HG03039 (cell line): ENCODE data around the gene GDF7.

ENCODE experiments used
- ATAC-seq: cut with Tn5 transposase; IDR thresholded peaks from one replicate; pipeline ENCODE4 v1.9.1; 2021; ENCODE audit warnings: mild to moderate bottlenecking, moderate library complexity; ENCODE audit not compliant: unreplicated experiment

GDF7 gene

GRCh38 chr2:20627712-20628380 lies 39.1 kb upstream of the GDF7 start:
- no peak for ATAC-seq

GRCh38 chr2:20629181-20629580 lies 37.8 kb upstream of the GDF7 start:
- no peak for ATAC-seq

DNA sequence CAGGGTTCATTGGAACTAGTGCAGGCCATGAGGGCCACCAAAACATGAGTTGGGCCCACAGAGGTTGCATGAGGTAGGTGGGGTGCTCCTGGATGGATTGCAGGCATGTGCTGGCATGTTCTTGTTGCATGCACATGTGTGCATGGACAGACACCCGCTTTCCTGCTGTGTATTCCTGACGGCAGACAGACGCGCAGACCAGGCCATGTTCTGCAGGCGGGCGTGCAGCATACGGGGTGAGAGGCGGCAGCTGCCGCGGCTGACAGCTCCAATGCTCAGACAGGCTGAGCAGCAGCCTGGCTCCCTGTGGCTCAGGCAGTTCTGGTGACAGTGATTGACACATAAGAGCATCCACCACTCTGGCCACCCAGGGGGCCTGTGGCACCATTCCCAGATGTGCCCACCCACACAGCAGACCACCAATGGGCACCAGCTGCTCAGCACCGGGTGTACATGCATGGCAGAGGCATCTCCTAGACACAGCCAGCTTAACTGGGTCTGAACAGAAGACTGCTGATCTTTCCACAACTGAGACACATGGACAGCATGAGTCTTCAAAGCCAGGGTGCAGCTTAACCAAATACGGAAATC lies 37.3 kb upstream of the GDF7 start:
- ATAC-seq, result no peak

DNA sequence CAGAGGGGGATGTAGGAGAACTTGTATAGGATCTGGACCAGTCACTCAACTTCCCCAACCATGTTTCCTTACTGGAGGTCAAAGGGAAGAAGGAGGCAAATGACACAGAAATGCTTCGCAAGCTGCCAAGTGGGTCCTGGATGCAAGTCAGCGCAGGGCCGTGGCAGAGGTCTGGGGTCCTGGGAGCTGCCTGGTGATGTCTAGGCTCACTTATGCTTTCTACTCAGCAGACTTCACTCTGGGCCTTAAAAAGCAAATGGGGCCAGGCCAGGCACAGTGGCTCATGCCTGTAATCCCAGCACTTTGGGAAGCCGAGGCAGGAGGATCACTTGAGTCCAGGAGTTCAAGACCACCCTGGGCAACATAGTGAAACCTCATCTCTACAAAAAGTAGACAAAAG lies 36.0 kb upstream of the GDF7 start:
- ATAC-seq, result no peak

DNA sequence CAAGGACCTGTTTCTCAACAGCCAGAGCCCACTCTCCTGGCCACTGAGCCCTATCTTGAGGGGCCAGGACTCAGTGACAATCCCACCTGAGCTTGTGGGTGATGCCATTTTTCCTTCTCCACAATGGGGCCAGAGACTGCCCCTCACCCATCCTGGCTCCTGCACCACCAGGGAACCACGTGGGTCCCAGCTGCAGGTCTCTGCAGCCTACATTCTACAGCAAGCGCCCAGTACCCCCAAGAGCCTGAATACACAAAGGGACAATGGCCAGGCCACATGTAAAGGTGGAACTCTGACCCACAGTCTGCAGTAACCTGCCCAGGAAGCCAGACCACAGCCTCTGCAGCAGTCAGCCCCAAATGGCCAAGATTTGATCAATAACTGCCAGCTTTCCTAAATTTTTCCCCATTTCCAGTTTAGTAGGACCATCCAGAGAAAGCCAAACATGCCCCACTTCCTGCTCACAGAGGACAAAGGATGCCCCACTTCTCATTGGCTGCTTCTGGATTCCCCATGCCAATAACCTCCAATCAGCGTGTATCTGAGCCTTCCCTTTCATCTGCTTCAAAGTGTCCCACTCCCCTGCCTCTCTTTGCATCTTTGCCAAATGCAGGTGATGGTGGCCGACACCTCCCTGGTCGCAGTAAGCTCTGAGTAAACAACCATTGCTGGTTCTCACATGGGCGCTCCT lies 35.2 kb upstream of the GDF7 start:
- ATAC-seq, result no peak

- ATAC-seq, result no peak
Measured at GRCh38 chr2:20632446-20632990, 34.4 kb upstream of the GDF7 start.

GRCh38 chr2:20633001-20633400 lies 33.9 kb upstream of the GDF7 start:
- no peak for ATAC-seq

- ATAC-seq, result no peak
Measured at GRCh38 chr2:20633794-20634506, 33.0 kb upstream of the GDF7 start.

GRCh38 chr2:20634507-20635112 lies 32.3 kb upstream of the GDF7 start:
- ATAC-seq, result no peak

DNA sequence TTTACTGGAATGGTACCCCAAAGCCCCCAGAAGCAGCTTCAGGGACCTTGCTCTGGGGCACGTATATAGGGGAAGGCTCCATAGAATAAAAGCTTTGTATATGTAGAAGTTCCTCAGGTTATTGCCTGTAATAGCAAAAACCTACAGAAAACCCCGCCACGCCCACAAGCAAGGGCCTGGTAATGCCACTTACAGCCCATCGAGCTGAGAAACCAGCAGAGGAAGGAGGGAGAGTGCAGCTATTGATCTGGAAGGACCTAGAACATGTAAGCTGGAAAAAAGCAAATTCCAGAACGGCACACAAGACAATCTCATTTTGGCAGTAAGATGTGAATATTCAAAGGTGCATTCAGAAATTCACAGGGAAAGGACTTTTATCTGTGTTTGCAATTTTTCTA lies 31.8 kb upstream of the GDF7 start:
- no peak for ATAC-seq

DNA sequence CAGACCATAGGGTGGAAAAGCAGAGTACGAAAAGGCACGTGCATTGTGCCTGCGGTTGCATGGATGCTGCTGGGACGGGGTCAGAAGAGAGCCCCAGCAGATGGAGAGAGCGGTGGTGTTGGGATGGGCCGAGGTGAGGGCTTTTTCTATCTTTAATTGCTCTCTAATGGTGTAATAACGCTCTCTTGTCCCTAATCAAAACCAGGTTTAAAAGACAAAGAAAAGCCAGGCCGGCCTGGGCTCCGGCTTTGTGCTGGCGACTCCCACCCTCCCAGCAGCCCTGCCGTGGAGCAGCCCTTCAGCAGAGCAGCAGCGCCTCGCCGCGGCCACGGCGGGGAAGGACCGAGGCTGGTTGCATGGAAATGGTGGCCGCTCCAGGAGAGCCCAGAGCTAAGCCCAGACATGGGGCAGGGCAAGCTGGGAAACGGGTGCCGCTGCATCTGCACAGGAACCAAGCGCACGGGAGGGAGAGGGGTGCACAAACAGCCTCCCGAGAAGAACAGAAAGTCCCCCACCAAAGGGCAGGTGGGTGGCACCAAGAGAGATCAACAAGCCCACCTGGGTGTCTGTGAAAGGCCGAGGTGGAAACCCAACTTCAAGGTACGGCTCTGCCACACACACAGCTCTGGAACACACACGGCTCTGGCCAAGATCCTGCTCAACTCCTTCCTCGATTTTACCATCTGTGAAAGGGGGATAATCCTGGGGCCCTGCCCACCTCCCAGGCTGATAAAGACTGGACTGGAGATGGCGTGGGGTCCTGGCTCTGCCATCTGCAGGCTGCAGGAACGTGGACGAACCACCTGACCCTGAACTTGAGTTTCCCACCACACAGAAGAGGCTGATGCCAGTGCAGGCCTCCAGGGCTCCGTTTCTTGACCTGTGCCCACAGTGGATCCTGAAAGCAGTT lies 31.0 kb upstream of the GDF7 start:
- peak; percentile 80 for ATAC-seq

- ATAC-seq, result no peak
Measured at GRCh38 chr2:20637147-20637546, 29.8 kb upstream of the GDF7 start.

- ATAC-seq, result no peak
Measured at GRCh38 chr2:20638014-20638413, 28.9 kb upstream of the GDF7 start.

- ATAC-seq, result no peak
Measured at GRCh38 chr2:20638646-20639430, 28.1 kb upstream of the GDF7 start.

GRCh38 chr2:20640411-20641122 lies 26.4 kb upstream of the GDF7 start:
- no peak for ATAC-seq

- ATAC-seq, result no peak
Measured at GRCh38 chr2:20641123-20641985, 25.6 kb upstream of the GDF7 start.
